ENCODE results near the gene TOR3A.
A peak's percentile ranks its signal among the peaks of the same experiment; 100 is the strongest.

The TOR3A gene

GRCh38 chr1:179048339-179049124 lies 33.3 kb upstream of the TOR3A start:
- DNase-seq (ENCODE audit: low read depth), result no peak
- TF ChIP-seq MYC (IDR thresholded peaks at IDR 0.05; ENCODE audit: low read depth, low read length), result no peak
- no peak for TF ChIP-seq CTCF (IDR thresholded peaks at IDR 0.05; ENCODE audit: low read depth, low read length)
- no peak for TF ChIP-seq MAX (IDR thresholded peaks at IDR 0.05; ENCODE audit: low read depth, low read length)
- no peak for TF ChIP-seq POLR2A (IDR thresholded peaks at IDR 0.05; ENCODE audit: extremely low read depth, insufficient read length)
- no peak overlapping the region for H3K4me3 ChIP-seq (ENCODE audit: low read depth, low read length)

- no peak for TF ChIP-seq CTCF (IDR thresholded peaks at IDR 0.05; ENCODE audit: low read depth, low read length)
- TF ChIP-seq MYC (IDR thresholded peaks at IDR 0.05; ENCODE audit: low read depth, low read length), result no peak
- TF ChIP-seq POLR2A (IDR thresholded peaks at IDR 0.05; ENCODE audit: extremely low read depth, insufficient read length), result no peak
- no peak for TF ChIP-seq MAX (IDR thresholded peaks at IDR 0.05; ENCODE audit: low read depth, low read length)
- H3K4me3 ChIP-seq (ENCODE audit: low read depth, low read length), result no peak overlapping the region
- peak; percentile 19 for DNase-seq (ENCODE audit: low read depth)
Measured at GRCh38 chr1:179052776-179053175, 29.1 kb upstream of the TOR3A start.

GRCh38 chr1:179053486-179053885 lies 28.4 kb upstream of the TOR3A start:
- DNase-seq (ENCODE audit: low read depth), result no peak
- H3K4me3 ChIP-seq (ENCODE audit: low read depth, low read length), result no peak overlapping the region

GRCh38 chr1:179055937-179056336 lies 25.9 kb upstream of the TOR3A start:
- TF ChIP-seq MAX (IDR thresholded peaks at IDR 0.05; ENCODE audit: low read depth, low read length), result no peak
- no peak for DNase-seq (ENCODE audit: low read depth)
- H3K4me3 ChIP-seq (ENCODE audit: low read depth, low read length), result no peak overlapping the region

More at GRCh38 chr1:179053486-179053885, 28.4 kb upstream of the TOR3A start:
- TF ChIP-seq MYC (IDR thresholded peaks at IDR 0.05; ENCODE audit: low read depth, low read length) (no peak), POLR2A (IDR thresholded peaks at IDR 0.05; ENCODE audit: extremely low read depth, insufficient read length) (no peak), CTCF (IDR thresholded peaks at IDR 0.05; ENCODE audit: low read depth, low read length) (no peak), MAX (IDR thresholded peaks at IDR 0.05; ENCODE audit: low read depth, low read length) (no peak)

- no peak overlapping the region for H3K4me3 ChIP-seq (ENCODE audit: low read depth, low read length)
- DNase-seq (ENCODE audit: low read depth), result peak; percentile 30
- TF ChIP-seq MAX (IDR thresholded peaks at IDR 0.05; ENCODE audit: low read depth, low read length), result no peak
- no peak for TF ChIP-seq POLR2A (IDR thresholded peaks at IDR 0.05; ENCODE audit: extremely low read depth, insufficient read length)
- no peak for TF ChIP-seq CTCF (IDR thresholded peaks at IDR 0.05; ENCODE audit: low read depth, low read length)
- no peak for TF ChIP-seq MYC (IDR thresholded peaks at IDR 0.05; ENCODE audit: low read depth, low read length)
Measured at GRCh38 chr1:179058487-179059483, 23.1 kb upstream of the TOR3A start.
